OCI-LY1 (cell line): ENCODE data around the gene EP300.

ENCODE experiments used
- CTCF ChIP-seq: fragments of 200-600 bp; sonication (generic), shearing (Covaris generic); IDR thresholded peaks from 2 replicates; pipeline ENCODE4 v1.5.1; 2017; ENCODE audit warnings: mild to moderate bottlenecking, antibody characterized with exemption, low read length, moderate library complexity, mixed read lengths
- EZH2 ChIP-seq: fragments of 200-600 bp; sonication (generic), shearing (Covaris generic); IDR thresholded peaks from 2 replicates; pipeline ENCODE4 v1.8.0; 2017; ENCODE audit warnings: borderline replicate concordance, mixed run types, mild to moderate bottlenecking, antibody characterized with exemption, low read length, moderate library complexity, mixed read lengths

- TF ChIP-seq CTCF = no peak
- no peak for TF ChIP-seq EZH2
Measured at GRCh38 chr22:41070665-41071331, 21.6 kb upstream of the EP300 start.
